Measurements from ENCODE around the gene SLC13A1.

The SLC13A1 gene

DNA sequence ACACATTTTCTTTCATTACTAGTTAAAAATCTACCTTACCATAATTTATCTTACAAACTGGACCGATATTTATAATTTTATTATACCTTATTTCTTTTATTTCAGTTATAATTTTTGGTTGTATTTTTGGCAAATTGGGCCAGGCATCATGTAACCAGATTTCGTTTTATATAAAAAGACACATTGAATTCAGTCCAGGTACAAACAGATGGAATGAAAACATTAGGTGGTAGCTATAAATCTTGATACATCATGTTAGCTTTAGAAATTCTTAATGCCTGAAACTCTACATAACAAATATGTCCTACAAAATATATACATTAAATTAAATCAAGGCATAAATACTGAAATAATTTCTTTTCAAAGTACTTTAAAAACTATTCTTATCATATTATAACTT is 73.1 kb downstream of the SLC13A1 start:
- Histone ChIP-seq H3K4me1 (ENCODE audit: control insufficient read depth, insufficient read depth, low read length, poor library complexity, severe bottlenecking) (no peaks in the 10 kb centered on the region), H3K9me3 (ENCODE audit: control insufficient read depth, low read length) (no peaks in the 10 kb centered on the region), H3K36me3 (ENCODE audit: control insufficient read depth, insufficient read depth, low read length) (no peaks in the 10 kb centered on the region), H3K27ac (ENCODE audit: low read depth, low read length, severe bottlenecking) (no peak overlapping the region), H3K4me3 (ENCODE audit: extremely low read depth, insufficient read depth, low read length, poor library complexity, severe bottlenecking) (no peak overlapping the region)
- WGBS, 2 experiments (ENCODE audit: insufficient coverage in 2 of 2): no CpG with 5 or more reads among the region's 2 CpGs

DNA sequence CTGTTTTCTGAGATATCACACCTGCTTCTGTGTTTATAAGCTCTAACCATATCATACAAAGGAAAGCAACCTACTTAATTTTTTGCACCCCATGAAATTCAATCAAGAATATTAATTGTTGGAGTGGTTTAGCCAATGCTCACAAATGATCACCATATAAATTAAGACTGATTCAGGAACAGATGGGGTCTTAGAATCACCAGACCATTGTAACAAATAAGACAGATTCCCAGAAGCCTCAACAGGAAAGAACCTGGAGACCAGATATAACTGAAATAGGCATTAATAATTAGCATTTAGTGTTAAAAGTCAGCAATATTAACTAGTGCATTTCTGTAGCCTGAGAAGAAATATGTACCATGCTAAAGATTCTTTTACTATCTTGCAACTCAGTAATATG is 73.6 kb downstream of the SLC13A1 start:
- no peaks in the 10 kb centered on the region for H3K36me3 ChIP-seq (ENCODE audit: control insufficient read depth, insufficient read depth, low read length)
- H3K9me3 ChIP-seq (ENCODE audit: control insufficient read depth, low read length): no peaks in the 10 kb centered on the region
- no peak overlapping the region for H3K4me3 ChIP-seq (ENCODE audit: extremely low read depth, insufficient read depth, low read length, poor library complexity, severe bottlenecking)
- no peaks in the 10 kb centered on the region for H3K4me1 ChIP-seq (ENCODE audit: control insufficient read depth, insufficient read depth, low read length, poor library complexity, severe bottlenecking)
- H3K27ac ChIP-seq (ENCODE audit: low read depth, low read length, severe bottlenecking): no peak overlapping the region

DNA sequence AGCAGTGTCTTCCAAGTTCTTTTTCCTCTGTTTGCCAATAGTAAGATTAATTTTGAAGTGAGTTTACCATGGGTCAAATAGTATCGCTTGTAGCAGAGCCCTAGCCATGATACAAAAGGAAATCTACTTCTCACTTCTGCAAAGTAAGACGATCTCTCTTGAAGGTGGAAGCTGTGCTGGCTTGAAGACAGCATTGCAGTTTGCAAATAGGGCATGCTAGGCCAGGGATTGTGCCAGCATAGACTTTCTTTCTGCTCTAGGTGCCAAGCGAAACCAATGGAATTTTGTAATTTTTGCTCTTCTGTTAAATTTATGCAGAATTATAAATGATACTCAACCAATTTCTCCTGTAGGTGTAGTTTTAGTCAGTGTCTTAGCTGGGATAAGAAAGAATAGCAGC is 74.5 kb downstream of the SLC13A1 start:
- Histone ChIP-seq H3K4me1 (ENCODE audit: control insufficient read depth, insufficient read depth, low read length, poor library complexity, severe bottlenecking) (no peaks in the 10 kb centered on the region), H3K27ac (ENCODE audit: low read depth, low read length, severe bottlenecking) (no peak overlapping the region), H3K36me3 (ENCODE audit: control insufficient read depth, insufficient read depth, low read length) (no peaks in the 10 kb centered on the region), H3K9me3 (ENCODE audit: control insufficient read depth, low read length) (no peaks in the 10 kb centered on the region), H3K4me3 (ENCODE audit: extremely low read depth, insufficient read depth, low read length, poor library complexity, severe bottlenecking) (no peak overlapping the region)
- 63 to 67% methylated on average over 1 of the region's 3 CpGs for WGBS, 2 experiments (ENCODE audit: insufficient coverage in 2 of 2)

DNA sequence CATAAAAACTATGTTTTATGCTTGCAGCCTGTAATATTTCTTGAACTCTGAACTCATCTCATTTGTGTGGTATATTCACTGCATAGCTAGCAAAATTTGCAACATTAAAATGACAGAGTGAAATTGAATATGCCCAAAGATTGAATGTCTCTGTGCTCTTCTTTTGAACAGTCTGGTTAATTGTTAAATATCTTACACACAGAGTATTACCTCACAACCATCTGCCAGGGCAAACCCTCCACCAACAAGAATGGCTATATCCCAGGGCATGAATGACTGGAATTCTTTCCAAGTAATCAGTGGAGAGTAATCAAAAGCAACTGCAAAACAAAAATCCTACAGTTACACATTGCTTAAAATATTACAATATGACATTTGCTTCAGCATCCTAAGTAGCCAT is 76.9 kb downstream of the SLC13A1 start:
- no peaks in the 10 kb centered on the region for H3K4me1 ChIP-seq (ENCODE audit: control insufficient read depth, insufficient read depth, low read length, poor library complexity, severe bottlenecking)
- no peak overlapping the region for H3K27ac ChIP-seq (ENCODE audit: low read depth, low read length, severe bottlenecking)
- no peaks in the 10 kb centered on the region for H3K36me3 ChIP-seq (ENCODE audit: control insufficient read depth, insufficient read depth, low read length)
- no peak overlapping the region for H3K4me3 ChIP-seq (ENCODE audit: extremely low read depth, insufficient read depth, low read length, poor library complexity, severe bottlenecking)
- H3K9me3 ChIP-seq (ENCODE audit: control insufficient read depth, low read length): no peaks in the 10 kb centered on the region

DNA sequence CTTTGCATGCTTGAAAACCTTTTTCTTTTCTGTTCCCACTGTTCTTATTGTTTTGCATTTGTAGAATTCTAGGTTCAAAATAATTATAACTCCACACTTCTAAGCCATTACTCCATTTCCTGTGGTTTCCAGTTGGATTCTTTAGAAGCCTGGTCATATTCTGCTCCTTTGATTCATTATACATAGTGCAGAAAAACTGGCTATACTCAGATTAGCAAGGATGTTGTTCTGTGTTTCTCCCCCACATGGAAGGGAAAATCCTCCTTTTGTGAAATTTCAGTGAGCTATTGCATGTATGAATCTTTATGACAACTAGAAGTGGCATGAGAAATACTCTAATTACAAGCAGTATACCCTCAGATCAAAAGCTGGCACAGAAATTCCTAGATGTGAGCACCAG is 79.5 kb downstream of the SLC13A1 start:
- no peaks in the 10 kb centered on the region for H3K36me3 ChIP-seq (ENCODE audit: control insufficient read depth, insufficient read depth, low read length)
- no peak overlapping the region for H3K4me3 ChIP-seq (ENCODE audit: extremely low read depth, insufficient read depth, low read length, poor library complexity, severe bottlenecking)
- H3K27ac ChIP-seq (ENCODE audit: low read depth, low read length, severe bottlenecking): no peak overlapping the region
- no peaks in the 10 kb centered on the region for H3K4me1 ChIP-seq (ENCODE audit: control insufficient read depth, insufficient read depth, low read length, poor library complexity, severe bottlenecking)
- H3K9me3 ChIP-seq (ENCODE audit: control insufficient read depth, low read length): no peaks in the 10 kb centered on the region

DNA sequence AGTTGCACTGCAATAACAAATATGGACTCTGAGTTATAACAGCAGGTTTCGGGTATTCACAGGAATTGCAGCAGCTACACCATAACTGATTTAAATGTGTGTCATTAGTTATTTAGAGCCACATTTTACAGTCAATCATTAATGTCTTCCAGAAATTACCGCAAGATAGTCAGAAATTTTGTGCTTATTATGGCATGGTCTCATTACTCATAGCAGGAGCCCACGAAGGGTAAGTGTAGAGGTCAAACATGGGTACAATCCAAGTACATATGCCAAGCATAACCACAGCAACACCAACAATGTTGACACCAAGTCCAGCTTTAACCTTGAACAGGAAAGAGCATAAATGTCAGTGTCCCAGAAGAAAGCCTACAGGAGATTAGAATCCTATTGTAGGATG is 84.4 kb downstream of the SLC13A1 start:
- Histone ChIP-seq H3K9me3 (ENCODE audit: control insufficient read depth, low read length) (no peaks in the 10 kb centered on the region), H3K27ac (ENCODE audit: low read depth, low read length, severe bottlenecking) (no peak overlapping the region), H3K4me3 (ENCODE audit: extremely low read depth, insufficient read depth, low read length, poor library complexity, severe bottlenecking) (no peak overlapping the region), H3K36me3 (ENCODE audit: control insufficient read depth, insufficient read depth, low read length) (no peaks in the 10 kb centered on the region), H3K4me1 (ENCODE audit: control insufficient read depth, insufficient read depth, low read length, poor library complexity, severe bottlenecking) (no peaks in the 10 kb centered on the region)
- no CpG with 5 or more reads among the region's 3 CpGs for WGBS, 2 experiments (ENCODE audit: insufficient coverage in 2 of 2)

DNA sequence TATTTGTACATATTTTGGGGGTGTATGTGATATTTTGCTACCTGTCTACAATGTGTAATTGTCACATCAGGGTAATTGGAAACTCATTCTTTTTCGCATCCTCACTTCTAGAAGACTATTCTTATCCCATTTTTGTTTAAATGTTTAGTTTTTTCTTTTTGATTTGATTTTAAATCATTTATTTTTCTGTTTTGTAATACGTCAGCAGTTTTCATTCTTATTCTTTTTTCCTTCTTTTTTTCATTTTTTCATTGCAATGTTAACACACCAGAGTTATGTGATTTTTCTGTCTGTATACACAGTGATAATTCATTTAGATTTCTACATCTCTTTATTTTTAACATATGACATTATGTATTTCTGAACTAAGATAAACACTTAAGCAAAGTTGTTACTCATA is 85.5 kb downstream of the SLC13A1 start:
- no peaks in the 10 kb centered on the region for H3K4me1 ChIP-seq (ENCODE audit: control insufficient read depth, insufficient read depth, low read length, poor library complexity, severe bottlenecking)
- H3K36me3 ChIP-seq (ENCODE audit: control insufficient read depth, insufficient read depth, low read length): no peaks in the 10 kb centered on the region
- no peaks in the 10 kb centered on the region for H3K9me3 ChIP-seq (ENCODE audit: control insufficient read depth, low read length)
- WGBS, 2 experiments (ENCODE audit: insufficient coverage in 2 of 2): no CpG with 5 or more reads among the region's 2 CpGs
- H3K27ac ChIP-seq (ENCODE audit: low read depth, low read length, severe bottlenecking): no peak overlapping the region
- no peak overlapping the region for H3K4me3 ChIP-seq (ENCODE audit: extremely low read depth, insufficient read depth, low read length, poor library complexity, severe bottlenecking)

DNA sequence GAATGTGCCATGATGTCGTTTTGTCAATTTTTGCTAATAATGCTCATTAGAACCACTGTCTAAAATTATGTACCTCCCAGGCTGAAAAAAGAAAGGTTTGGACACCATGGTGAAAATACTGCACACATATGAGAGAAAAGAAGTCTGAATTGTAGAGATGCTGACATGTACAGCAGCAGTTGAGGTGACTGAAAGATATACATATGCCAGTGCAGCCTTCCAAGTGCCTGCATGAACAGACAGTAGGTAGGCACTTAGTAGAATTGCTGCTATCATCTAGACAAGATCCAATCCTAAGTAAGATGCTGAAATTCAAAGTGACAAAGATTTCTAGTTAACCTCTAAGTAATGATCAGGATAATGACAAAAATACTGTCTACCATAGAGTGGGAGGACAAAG is 86.9 kb downstream of the SLC13A1 start:
- WGBS, 2 experiments (ENCODE audit: insufficient coverage in 2 of 2): no CpG with 5 or more reads among the region's 1 CpG
- H3K27ac ChIP-seq (ENCODE audit: low read depth, low read length, severe bottlenecking): no peak overlapping the region
- H3K36me3 ChIP-seq (ENCODE audit: control insufficient read depth, insufficient read depth, low read length): no peaks in the 10 kb centered on the region
- H3K9me3 ChIP-seq (ENCODE audit: control insufficient read depth, low read length): no peaks in the 10 kb centered on the region
- no peaks in the 10 kb centered on the region for H3K4me1 ChIP-seq (ENCODE audit: control insufficient read depth, insufficient read depth, low read length, poor library complexity, severe bottlenecking)
- no peak overlapping the region for H3K4me3 ChIP-seq (ENCODE audit: extremely low read depth, insufficient read depth, low read length, poor library complexity, severe bottlenecking)

DNA sequence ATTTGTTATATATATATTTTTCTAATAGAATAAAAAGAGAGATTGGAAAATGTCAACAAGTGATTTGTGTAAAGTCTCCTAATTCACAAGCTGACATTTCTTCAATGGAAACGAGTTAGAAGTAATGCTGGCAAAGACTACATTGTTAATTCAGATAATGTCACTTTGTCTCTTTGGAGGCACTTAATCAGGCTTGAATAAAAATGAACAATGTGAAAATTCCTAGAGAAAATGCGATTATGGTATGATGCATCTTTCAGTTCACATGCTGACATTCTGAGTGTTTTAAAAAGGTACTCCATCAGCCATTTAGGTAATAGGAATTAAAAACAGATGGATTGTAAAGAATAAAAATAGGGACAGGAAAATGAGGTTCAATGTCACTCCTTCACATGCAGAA is 100.1 kb downstream of the SLC13A1 start:
- Histone ChIP-seq H3K27ac (ENCODE audit: low read depth, low read length, severe bottlenecking) (no peak overlapping the region), H3K4me1 (ENCODE audit: control insufficient read depth, insufficient read depth, low read length, poor library complexity, severe bottlenecking) (no peaks in the 10 kb centered on the region), H3K36me3 (ENCODE audit: control insufficient read depth, insufficient read depth, low read length) (no peaks in the 10 kb centered on the region), H3K4me3 (ENCODE audit: extremely low read depth, insufficient read depth, low read length, poor library complexity, severe bottlenecking) (no peak overlapping the region), H3K9me3 (ENCODE audit: control insufficient read depth, low read length) (no peaks in the 10 kb centered on the region)
- WGBS, 2 experiments (ENCODE audit: insufficient coverage in 2 of 2): 89 to 92% methylated on average over 2 of the region's 2 CpGs

DNA sequence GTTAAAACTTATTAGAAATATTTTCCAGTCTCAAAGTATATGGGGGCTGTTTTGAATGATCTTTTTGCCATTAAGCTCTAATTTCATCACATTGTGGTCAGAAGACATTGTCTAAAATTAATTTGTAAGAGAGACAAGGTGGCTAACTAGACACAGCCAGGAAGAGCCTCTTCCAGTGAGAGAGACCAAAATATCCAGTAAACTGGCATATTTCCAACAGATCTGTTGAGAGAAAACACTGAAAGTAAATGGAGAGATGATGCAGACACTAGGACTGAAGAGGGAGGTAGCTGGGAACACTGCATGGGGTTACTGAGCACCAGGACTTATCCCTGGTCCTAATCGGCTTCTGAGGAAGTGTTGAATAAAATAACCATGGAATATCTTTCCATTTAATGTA is 102.8 kb downstream of the SLC13A1 start:
- Histone ChIP-seq H3K27ac (ENCODE audit: low read depth, low read length, severe bottlenecking) (no peak overlapping the region), H3K4me3 (ENCODE audit: extremely low read depth, insufficient read depth, low read length, poor library complexity, severe bottlenecking) (no peak overlapping the region)

DNA sequence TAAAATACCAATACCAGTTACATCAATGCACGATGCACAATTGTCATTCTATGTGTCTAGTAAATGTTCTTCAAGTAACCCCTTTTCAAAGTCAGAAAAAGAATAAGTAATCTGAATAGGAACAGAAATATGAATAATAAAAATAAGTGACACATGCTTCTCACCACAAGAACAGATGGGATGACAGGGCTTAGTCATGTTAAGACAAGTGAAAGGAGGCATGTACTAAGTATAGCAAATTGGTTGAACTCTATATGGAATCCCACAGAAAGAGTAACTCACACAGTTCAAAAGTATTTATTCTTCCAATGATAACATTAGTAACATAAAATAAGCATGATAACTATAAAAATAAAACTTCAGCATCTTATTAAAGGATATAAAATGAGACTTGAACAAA is 103.3 kb downstream of the SLC13A1 start:
- no peak overlapping the region for H3K27ac ChIP-seq (ENCODE audit: low read depth, low read length, severe bottlenecking)
- H3K4me1 ChIP-seq (ENCODE audit: control insufficient read depth, insufficient read depth, low read length, poor library complexity, severe bottlenecking): no peaks in the 10 kb centered on the region
- WGBS, 2 experiments (ENCODE audit: insufficient coverage in 2 of 2): no CpG with 5 or more reads among the region's 1 CpG
- no peaks in the 10 kb centered on the region for H3K9me3 ChIP-seq (ENCODE audit: control insufficient read depth, low read length)
- H3K36me3 ChIP-seq (ENCODE audit: control insufficient read depth, insufficient read depth, low read length): no peaks in the 10 kb centered on the region
- H3K4me3 ChIP-seq (ENCODE audit: extremely low read depth, insufficient read depth, low read length, poor library complexity, severe bottlenecking): no peak overlapping the region

More for the DNA sequence above, 102.8 kb downstream of the SLC13A1 start:
- Histone ChIP-seq H3K4me1 (ENCODE audit: control insufficient read depth, insufficient read depth, low read length, poor library complexity, severe bottlenecking) (no peaks in the 10 kb centered on the region), H3K9me3 (ENCODE audit: control insufficient read depth, low read length) (no peaks in the 10 kb centered on the region), H3K36me3 (ENCODE audit: control insufficient read depth, insufficient read depth, low read length) (no peaks in the 10 kb centered on the region)
- no CpG with 5 or more reads among the region's 1 CpG for WGBS, 2 experiments (ENCODE audit: insufficient coverage in 2 of 2)

DNA sequence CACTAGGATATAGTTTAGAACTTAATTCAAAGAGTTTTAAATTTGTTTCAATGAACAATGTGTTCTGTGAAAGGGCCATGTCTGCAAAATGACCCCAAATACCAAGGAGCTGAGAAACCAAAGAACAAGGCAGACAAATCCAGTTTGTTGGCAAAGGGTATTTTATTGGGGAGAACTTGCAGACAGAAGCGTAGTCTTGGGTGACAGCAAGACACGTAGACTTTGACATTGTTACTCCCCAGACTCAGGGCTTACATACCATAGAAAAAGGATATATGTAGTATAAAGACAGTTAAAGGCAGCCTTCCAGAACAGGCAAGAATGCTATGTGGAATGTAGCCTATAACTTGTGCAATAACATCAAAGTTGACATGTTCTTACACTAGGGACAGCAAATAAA is 109.3 kb downstream of the SLC13A1 start:
- no peak overlapping the region for H3K4me3 ChIP-seq (ENCODE audit: extremely low read depth, insufficient read depth, low read length, poor library complexity, severe bottlenecking)
- no peak overlapping the region for H3K27ac ChIP-seq (ENCODE audit: low read depth, low read length, severe bottlenecking)
- no peaks in the 10 kb centered on the region for H3K9me3 ChIP-seq (ENCODE audit: control insufficient read depth, low read length)
- no peaks in the 10 kb centered on the region for H3K4me1 ChIP-seq (ENCODE audit: control insufficient read depth, insufficient read depth, low read length, poor library complexity, severe bottlenecking)
- no peaks in the 10 kb centered on the region for H3K36me3 ChIP-seq (ENCODE audit: control insufficient read depth, insufficient read depth, low read length)
- 71 to 92% methylated on average over 1 to 2 of the region's 2 CpGs for WGBS, 2 experiments (ENCODE audit: insufficient coverage in 2 of 2)
